Mesendoderm (in vitro differentiated cells): ENCODE data around the gene ATP6V0C.
A peak's percentile ranks its signal among the peaks of the same experiment; 100 is the strongest.

Experiments
- DNase-seq: peaks from one replicate; pipeline ENCODE4 v3.0.0; 2013
- H2AK5ac ChIP-seq: 2 replicates; pipeline ENCODE4 v1.6.1; 2013; ENCODE audit warnings: low read length, inconsistent platforms
- H2BK120ac ChIP-seq: 2 replicates; pipeline ENCODE4 v1.6.1; 2013; ENCODE audit warnings: low read depth, mild to moderate bottlenecking, low read length, moderate library complexity, mixed read lengths
- H2BK15ac ChIP-seq: replicated peaks from 2 replicates; pipeline ENCODE4 v1.6.1; 2013; ENCODE audit warnings: low read depth, mild to moderate bottlenecking, moderate library complexity
- H2BK5ac ChIP-seq: 2 replicates; pipeline ENCODE4 v1.6.1; 2013; ENCODE audit warnings: low read length, inconsistent platforms
- H3K18ac ChIP-seq: 2 replicates; pipeline ENCODE4 v1.6.1; 2013; ENCODE audit warnings: mild to moderate bottlenecking, low read length, mixed read lengths
- H3K23ac ChIP-seq: one replicate; pipeline ENCODE4 v1.6.1; 2013; ENCODE audit warnings: low read length
- H3K27ac ChIP-seq: 2 replicates; pipeline ENCODE4 v1.5.1; 2013; ENCODE audit warnings: low read depth, mild to moderate bottlenecking, inconsistent platforms, low read length, moderate library complexity
- H3K27me3 ChIP-seq: 2 replicates; pipeline ENCODE4 v1.6.1; 2013; ENCODE audit warnings: low read length, control low read depth, mild to moderate bottlenecking, inconsistent platforms; ENCODE audit not compliant: insufficient read depth, poor library complexity
- H3K36me3 ChIP-seq: 2 replicates; pipeline ENCODE4 v1.6.1; 2013; ENCODE audit warnings: low read length, inconsistent platforms; ENCODE audit not compliant: control insufficient read depth, insufficient read depth
- H3K4ac ChIP-seq: one replicate; pipeline ENCODE4 v1.6.1; 2013; ENCODE audit warnings: low read depth, mild to moderate bottlenecking, low read length, moderate library complexity
- H3K4me1 ChIP-seq: 2 replicates; pipeline ENCODE4 v1.6.1; 2013; ENCODE audit warnings: low read depth, low read length, inconsistent platforms; ENCODE audit not compliant: control insufficient read depth
- H3K4me2 ChIP-seq: 2 replicates; pipeline ENCODE4 v1.6.1; 2013; ENCODE audit warnings: low read length
- H3K4me3 ChIP-seq: 2 replicates; pipeline ENCODE4 v1.5.1; 2013; ENCODE audit warnings: mild to moderate bottlenecking, low read length
- H3K56ac ChIP-seq: one replicate; pipeline ENCODE4 v1.6.1; 2013; ENCODE audit warnings: low read length
- H3K79me1 ChIP-seq: 2 replicates; pipeline ENCODE4 v1.6.1; 2013; ENCODE audit warnings: low read length, inconsistent platforms
- H3K79me2 ChIP-seq: 2 replicates; pipeline ENCODE4 v1.6.1; 2013; ENCODE audit warnings: mild to moderate bottlenecking, low read length; ENCODE audit not compliant: control insufficient read depth, insufficient read depth
- H3K9ac ChIP-seq: 2 replicates; pipeline ENCODE4 v1.6.1; 2013; ENCODE audit warnings: low read length, inconsistent platforms
- H4K5ac ChIP-seq: one replicate; pipeline ENCODE4 v1.6.1; 2013; ENCODE audit warnings: low read length
- H4K8ac ChIP-seq: one replicate; pipeline ENCODE4 v1.6.1; 2013; ENCODE audit warnings: low read depth, mild to moderate bottlenecking, control low read depth, low read length, moderate library complexity
- WGBS: extraction: QIAGEN DNeasy Blood & Tissue Kit; methylation state at CpG from one replicate; pipeline ENCODE4 v1.1.7; 2013; ENCODE audit warnings: low lambda C conversion rate, missing lambda C conversion rate; ENCODE audit not compliant: insufficient coverage; ENCODE audit errors: extremely low coverage; 5-methylcytosine and 5-hydroxymethylcytosine counted together

The ATP6V0C gene

GRCh38 chr16:2515180-2515851 is 1.6 kb downstream of the ATP6V0C start:
- H3K4me3 ChIP-seq = peak overlapping the region; percentile 57
- peaks cover 53% of the 10 kb centered on the region for H3K79me2 ChIP-seq
- H3K9ac ChIP-seq = peak overlapping the region; percentile 89
- H3K4ac ChIP-seq = no peak overlapping the region
- H2BK15ac ChIP-seq = no peak overlapping the region
- H3K56ac ChIP-seq = peak overlapping the region; percentile 85
- H3K36me3 ChIP-seq = no peaks in the 10 kb centered on the region
- H3K27me3 ChIP-seq = no peaks in the 10 kb centered on the region
- H3K23ac ChIP-seq = no peak overlapping the region
- no peak for DNase-seq
- no peak overlapping the region for H2BK5ac ChIP-seq
- peaks cover 17% of the 10 kb centered on the region for H3K79me1 ChIP-seq
- no peak overlapping the region for H4K5ac ChIP-seq
- H2BK120ac ChIP-seq = no peak overlapping the region
- H2AK5ac ChIP-seq = no peak overlapping the region
- no peak overlapping the region for H3K18ac ChIP-seq
- WGBS = no CpG with 5 or more reads among the region's 14 CpGs
- peaks cover 2% of the 10 kb centered on the region for H3K4me1 ChIP-seq
- H4K8ac ChIP-seq = no peak overlapping the region
- peak overlapping the region; percentile 91 for H3K4me2 ChIP-seq
- no peak overlapping the region for H3K27ac ChIP-seq

GRCh38 chr16:2516391-2517240 is 2.9 kb downstream of the ATP6V0C start:
- DNase-seq = no peak
- H2BK15ac ChIP-seq = no peak overlapping the region
- H3K9ac ChIP-seq = no peak overlapping the region
- no peak overlapping the region for H3K4me2 ChIP-seq
- peaks cover 2% of the 10 kb centered on the region for H3K4me1 ChIP-seq
- no CpG with 5 or more reads among the region's 11 CpGs for WGBS
- no peaks in the 10 kb centered on the region for H3K27me3 ChIP-seq
- no peak overlapping the region for H4K5ac ChIP-seq
- H2AK5ac ChIP-seq = no peak overlapping the region
- H2BK120ac ChIP-seq = no peak overlapping the region
- no peak overlapping the region for H3K23ac ChIP-seq
- H4K8ac ChIP-seq = no peak overlapping the region
- no peak overlapping the region for H3K4ac ChIP-seq
- H3K27ac ChIP-seq = no peak overlapping the region
- no peak overlapping the region for H3K18ac ChIP-seq
- no peak overlapping the region for H2BK5ac ChIP-seq
- peaks cover 53% of the 10 kb centered on the region for H3K79me2 ChIP-seq
- H3K56ac ChIP-seq = no peak overlapping the region
- H3K36me3 ChIP-seq = no peaks in the 10 kb centered on the region
- peaks cover 19% of the 10 kb centered on the region for H3K79me1 ChIP-seq
- no peak overlapping the region for H3K4me3 ChIP-seq

- Histone ChIP-seq H3K18ac (no peak overlapping the region), H3K56ac (no peak overlapping the region), H2BK5ac (no peak overlapping the region)
These were observed 4.3 kb downstream of the ATP6V0C start for GRCh38 chr16:2517954-2518605.

GRCh38 chr16:2518823-2519710 is 5.3 kb downstream of the ATP6V0C start:
- H2AK5ac ChIP-seq = no peak overlapping the region
- H3K23ac ChIP-seq = no peak overlapping the region
- no peak overlapping the region for H3K9ac ChIP-seq
- H2BK5ac ChIP-seq = no peak overlapping the region
- peaks cover 19% of the 10 kb centered on the region for H3K79me1 ChIP-seq
- H3K18ac ChIP-seq = no peak overlapping the region
- no peak overlapping the region for H4K5ac ChIP-seq
- H3K36me3 ChIP-seq = no peaks in the 10 kb centered on the region
- no peak overlapping the region for H3K27ac ChIP-seq
- H3K4me3 ChIP-seq = no peak overlapping the region
- H3K4ac ChIP-seq = no peak overlapping the region
- H4K8ac ChIP-seq = no peak overlapping the region
- DNase-seq = no peak
- H3K4me1 ChIP-seq = no peaks in the 10 kb centered on the region
- no CpG with 5 or more reads among the region's 39 CpGs for WGBS
- no peak overlapping the region for H2BK15ac ChIP-seq
- no peak overlapping the region for H3K56ac ChIP-seq
- no peaks in the 10 kb centered on the region for H3K27me3 ChIP-seq
- H3K79me2 ChIP-seq = peaks cover 51% of the 10 kb centered on the region
- no peak overlapping the region for H2BK120ac ChIP-seq
- no peak overlapping the region for H3K4me2 ChIP-seq

More at GRCh38 chr16:2517954-2518605, 4.3 kb downstream of the ATP6V0C start:
- Histone ChIP-seq H3K4me2 (no peak overlapping the region), H2BK120ac (no peak overlapping the region), H3K79me1 (peaks cover 19% of the 10 kb centered on the region), H3K23ac (no peak overlapping the region), H2BK15ac (no peak overlapping the region), H4K5ac (no peak overlapping the region), H4K8ac (no peak overlapping the region), H3K4me3 (no peak overlapping the region), H3K79me2 (peaks cover 53% of the 10 kb centered on the region), H3K9ac (no peak overlapping the region), H3K27me3 (no peaks in the 10 kb centered on the region), H3K4me1 (peaks cover 2% of the 10 kb centered on the region), H3K36me3 (no peaks in the 10 kb centered on the region), H3K27ac (no peak overlapping the region), H3K4ac (no peak overlapping the region), H2AK5ac (no peak overlapping the region)
- no CpG with 5 or more reads among the region's 12 CpGs for WGBS
- no peak for DNase-seq

GRCh38 chr16:2519711-2520080 is 5.9 kb downstream of the ATP6V0C start:
- no peak overlapping the region for H4K8ac ChIP-seq
- H3K18ac ChIP-seq = no peak overlapping the region
- no peak overlapping the region for H3K27ac ChIP-seq
- no peak overlapping the region for H3K4me3 ChIP-seq
- H4K5ac ChIP-seq = no peak overlapping the region
- no peak overlapping the region for H2AK5ac ChIP-seq
- no peaks in the 10 kb centered on the region for H3K4me1 ChIP-seq
- no peak overlapping the region for H3K23ac ChIP-seq
- no peak overlapping the region for H3K4ac ChIP-seq
- H2BK120ac ChIP-seq = no peak overlapping the region
- H3K4me2 ChIP-seq = no peak overlapping the region
- WGBS = no CpG with 5 or more reads among the region's 22 CpGs
- H3K79me1 ChIP-seq = peaks cover 19% of the 10 kb centered on the region
- peaks cover 46% of the 10 kb centered on the region for H3K79me2 ChIP-seq
- H3K27me3 ChIP-seq = no peaks in the 10 kb centered on the region
- H3K9ac ChIP-seq = no peak overlapping the region
- H3K36me3 ChIP-seq = no peaks in the 10 kb centered on the region
- H2BK15ac ChIP-seq = no peak overlapping the region
- DNase-seq = no peak
- no peak overlapping the region for H3K56ac ChIP-seq
- H2BK5ac ChIP-seq = no peak overlapping the region
